MG63 (cell line): ENCODE results near the gene FAM3D. TPM values are rescaled to one million over a fixed set of nuclear protein-coding genes. Genes with fewer than 3 reads are reported as not detected.

ENCODE experiments used
- DNase-seq: peaks from one replicate; pipeline ENCODE4 v3.0.0-alpha.2; 2020
- H3K27me3 ChIP-seq: fragments of 250-450 bp; sonication (Bioruptor Pico); 2 replicates; pipeline ENCODE4 v1.5.1; 2020; ENCODE audit warnings: mild to moderate bottlenecking, moderate library complexity
- H3K36me3 ChIP-seq: fragments of 250-450 bp; sonication (Bioruptor Pico); 2 replicates; pipeline ENCODE4 v1.5.1; 2020; ENCODE audit warnings: mild to moderate bottlenecking, moderate library complexity
- H3K4me3 ChIP-seq: fragments of 250-450 bp; sonication (Bioruptor Pico); 2 replicates; pipeline ENCODE4 v1.5.1; 2020; ENCODE audit warnings: mild to moderate bottlenecking, moderate library complexity
- H3K9me3 ChIP-seq: fragments of 250-450 bp; sonication (Bioruptor Pico); 2 replicates; pipeline ENCODE4 v1.5.1; 2020; ENCODE audit warnings: mild to moderate bottlenecking, moderate library complexity
- total RNA-seq: library from RNA; depleted of rRNA; stranded (reverse); fragments of >200 nt; shearing (Covaris generic); gene quantifications from 2 replicates; pipeline ENCODE4 v1.2.3, GENCODE V29; 2014; ENCODE audit warnings: low replicate concordance

The FAM3D gene
- total RNA-seq, 1 experiment from 2014 or later = not detected

- no peaks in the 10 kb centered on the region for H3K36me3 ChIP-seq
- no peak for DNase-seq
Observed at GRCh38 chr3:58667704-58668103, 1.1 kb upstream of the FAM3D start.

GRCh38 chr3:58667229-58667628 is 655 bp upstream of the FAM3D start:
- DNase-seq = no peak

More at GRCh38 chr3:58667704-58668103, 1.1 kb upstream of the FAM3D start:
- H3K9me3 ChIP-seq = no peaks in the 10 kb centered on the region
- H3K27me3 ChIP-seq = no peaks in the 10 kb centered on the region
- H3K4me3 ChIP-seq = no peak overlapping the region

GRCh38 chr3:58665405-58665804 is 1.2 kb downstream of the FAM3D start:
- Histone ChIP-seq H3K36me3 (no peaks in the 10 kb centered on the region), H3K9me3 (no peaks in the 10 kb centered on the region), H3K4me3 (no peak overlapping the region), H3K27me3 (no peaks in the 10 kb centered on the region)
- no peak for DNase-seq

More at GRCh38 chr3:58667229-58667628, 655 bp upstream of the FAM3D start:
- H3K27me3 ChIP-seq = no peaks in the 10 kb centered on the region
- no peaks in the 10 kb centered on the region for H3K9me3 ChIP-seq
- no peak overlapping the region for H3K4me3 ChIP-seq
- H3K36me3 ChIP-seq = no peaks in the 10 kb centered on the region

- no peaks in the 10 kb centered on the region for H3K27me3 ChIP-seq
Observed at GRCh38 chr3:58664611-58665010, 2.0 kb downstream of the FAM3D start.

GRCh38 chr3:58661836-58662420 is 4.6 kb downstream of the FAM3D start:
- H3K9me3 ChIP-seq = no peaks in the 10 kb centered on the region
- H3K36me3 ChIP-seq = no peaks in the 10 kb centered on the region

More at GRCh38 chr3:58664611-58665010, 2.0 kb downstream of the FAM3D start:
- no peak for DNase-seq
- Histone ChIP-seq H3K4me3 (no peak overlapping the region), H3K9me3 (no peaks in the 10 kb centered on the region), H3K36me3 (no peaks in the 10 kb centered on the region)

GRCh38 chr3:58660998-58661397 is 5.6 kb downstream of the FAM3D start:
- DNase-seq = no peak
- Histone ChIP-seq H3K9me3 (no peaks in the 10 kb centered on the region), H3K36me3 (no peaks in the 10 kb centered on the region), H3K27me3 (no peaks in the 10 kb centered on the region), H3K4me3 (no peak overlapping the region)

More at GRCh38 chr3:58661836-58662420, 4.6 kb downstream of the FAM3D start:
- no peak for DNase-seq
- H3K27me3 ChIP-seq = no peaks in the 10 kb centered on the region
- no peak overlapping the region for H3K4me3 ChIP-seq

GRCh38 chr3:58659051-58659675 is 7.4 kb downstream of the FAM3D start:
- no peaks in the 10 kb centered on the region for H3K27me3 ChIP-seq
- H3K9me3 ChIP-seq = no peaks in the 10 kb centered on the region
- H3K36me3 ChIP-seq = no peaks in the 10 kb centered on the region
- peak; percentile 51 for DNase-seq
- no peak overlapping the region for H3K4me3 ChIP-seq

- Histone ChIP-seq H3K36me3 (no peaks in the 10 kb centered on the region), H3K4me3 (no peak overlapping the region), H3K9me3 (no peaks in the 10 kb centered on the region), H3K27me3 (no peaks in the 10 kb centered on the region)
- DNase-seq = no peak
Observed at GRCh38 chr3:58658508-58658907, 8.1 kb downstream of the FAM3D start.

GRCh38 chr3:58657571-58658141 is 8.9 kb downstream of the FAM3D start:
- Histone ChIP-seq H3K27me3 (no peaks in the 10 kb centered on the region), H3K9me3 (no peaks in the 10 kb centered on the region), H3K4me3 (no peak overlapping the region), H3K36me3 (no peaks in the 10 kb centered on the region)
- no peak for DNase-seq

- no peak for DNase-seq
- no peak overlapping the region for H3K4me3 ChIP-seq
- H3K9me3 ChIP-seq = no peaks in the 10 kb centered on the region
- no peaks in the 10 kb centered on the region for H3K36me3 ChIP-seq
- H3K27me3 ChIP-seq = no peaks in the 10 kb centered on the region
Observed at GRCh38 chr3:58657036-58657520, 9.5 kb downstream of the FAM3D start.

GRCh38 chr3:58656631-58657030 is 9.9 kb downstream of the FAM3D start:
- no peaks in the 10 kb centered on the region for H3K27me3 ChIP-seq
- no peaks in the 10 kb centered on the region for H3K9me3 ChIP-seq
- no peaks in the 10 kb centered on the region for H3K36me3 ChIP-seq
- no peak overlapping the region for H3K4me3 ChIP-seq
- no peak for DNase-seq

- Histone ChIP-seq H3K9me3 (no peaks in the 10 kb centered on the region), H3K27me3 (no peaks in the 10 kb centered on the region), H3K4me3 (no peak overlapping the region), H3K36me3 (no peaks in the 10 kb centered on the region)
- DNase-seq = no peak
Observed at GRCh38 chr3:58654466-58654865, 12.1 kb downstream of the FAM3D start.

- Histone ChIP-seq H3K9me3 (no peaks in the 10 kb centered on the region), H3K36me3 (no peaks in the 10 kb centered on the region), H3K27me3 (no peaks in the 10 kb centered on the region), H3K4me3 (no peak overlapping the region)
- no peak for DNase-seq
Observed at GRCh38 chr3:58652624-58653023, 13.9 kb downstream of the FAM3D start.

- no peak for DNase-seq
- H3K9me3 ChIP-seq = no peaks in the 10 kb centered on the region
- no peaks in the 10 kb centered on the region for H3K36me3 ChIP-seq
- no peak overlapping the region for H3K4me3 ChIP-seq
- no peaks in the 10 kb centered on the region for H3K27me3 ChIP-seq
Observed at GRCh38 chr3:58651276-58651675, 15.3 kb downstream of the FAM3D start.

GRCh38 chr3:58647381-58648141 is 19.0 kb downstream of the FAM3D start:
- H3K36me3 ChIP-seq = no peaks in the 10 kb centered on the region
- H3K9me3 ChIP-seq = no peaks in the 10 kb centered on the region
- H3K4me3 ChIP-seq = no peak overlapping the region
- peak; percentile 74 for DNase-seq
- no peaks in the 10 kb centered on the region for H3K27me3 ChIP-seq

GRCh38 chr3:58646503-58646902 is 20.1 kb downstream of the FAM3D start:
- Histone ChIP-seq H3K4me3 (no peak overlapping the region), H3K9me3 (no peaks in the 10 kb centered on the region), H3K36me3 (no peaks in the 10 kb centered on the region), H3K27me3 (no peaks in the 10 kb centered on the region)
- peak; percentile 94 for DNase-seq

GRCh38 chr3:58645726-58646125 is 20.8 kb downstream of the FAM3D start:
- DNase-seq = peak; percentile 37
- Histone ChIP-seq H3K36me3 (no peaks in the 10 kb centered on the region), H3K4me3 (no peak overlapping the region), H3K27me3 (no peaks in the 10 kb centered on the region), H3K9me3 (no peaks in the 10 kb centered on the region)
